Measurements from ENCODE around the gene SORBS2.

The SORBS2 gene

GRCh38 chr4:185772391-185773093 is 39.5 kb downstream of the SORBS2 start:
- no peak for DNase-seq

- no peak for DNase-seq
Measured at GRCh38 chr4:185771711-185772390, 40.1 kb downstream of the SORBS2 start.

GRCh38 chr4:185767528-185767927 is 44.5 kb downstream of the SORBS2 start:
- DNase-seq: no peak

GRCh38 chr4:185764876-185765275 is 47.1 kb downstream of the SORBS2 start:
- no peak for DNase-seq

GRCh38 chr4:185761352-185762235 is 50.4 kb downstream of the SORBS2 start:
- no peak for DNase-seq

- DNase-seq: no peak
Measured at GRCh38 chr4:185758807-185759206, 53.2 kb downstream of the SORBS2 start.

- DNase-seq: no peak
Measured at GRCh38 chr4:185755451-185755850, 56.5 kb downstream of the SORBS2 start.

GRCh38 chr4:185754961-185755360 is 57.0 kb downstream of the SORBS2 start:
- DNase-seq: no peak

- no peak for DNase-seq
Measured at GRCh38 chr4:185752872-185753271, 59.1 kb downstream of the SORBS2 start.

GRCh38 chr4:185749858-185750257 is 62.1 kb downstream of the SORBS2 start:
- DNase-seq: no peak

- DNase-seq: no peak
Measured at GRCh38 chr4:185748901-185749390, 63.0 kb downstream of the SORBS2 start.

- DNase-seq: no peak
Measured at GRCh38 chr4:185745891-185746290, 66.1 kb downstream of the SORBS2 start.

GRCh38 chr4:185744946-185745345 is 67.0 kb downstream of the SORBS2 start:
- no peak for DNase-seq

- no peak for DNase-seq
Measured at GRCh38 chr4:185744488-185744862, 67.5 kb downstream of the SORBS2 start.

GRCh38 chr4:185743722-185744487 is 68.1 kb downstream of the SORBS2 start:
- no peak for DNase-seq

GRCh38 chr4:185742766-185743165 is 69.2 kb downstream of the SORBS2 start:
- no peak for DNase-seq

- DNase-seq: no peak
Measured at GRCh38 chr4:185741795-185742194, 70.2 kb downstream of the SORBS2 start.

- no peak for DNase-seq
Measured at GRCh38 chr4:185740471-185740873, 71.5 kb downstream of the SORBS2 start.

GRCh38 chr4:185738820-185739219 is 73.2 kb downstream of the SORBS2 start:
- no peak for DNase-seq

- DNase-seq: no peak
Measured at GRCh38 chr4:185738038-185738552, 73.9 kb downstream of the SORBS2 start.

GRCh38 chr4:185737489-185738037 is 74.4 kb downstream of the SORBS2 start:
- no peak for DNase-seq

GRCh38 chr4:185736882-185737281 is 75.1 kb downstream of the SORBS2 start:
- DNase-seq: no peak

All from effector CD4-positive, alpha-beta T cell (primary cell).